ENCODE data around the gene AKT3. TPM values are rescaled to one million over a fixed set of nuclear protein-coding genes. Genes with fewer than 3 reads are reported as not detected.
"Not testable (repeated sequence)": the region's sequence is repeated elsewhere in the genome, so short reads cannot be mapped to it uniquely, and the experiment has no call there.

Gene AKT3
- total RNA-seq, 1 donor from 2014 or later, result 35.0 TPM

- DNase-seq (ENCODE audit: low spot score), result no peak
These were observed 65.5 kb downstream of the AKT3 start for GRCh38 chr1:243784506-243784905.

GRCh38 chr1:243783714-243784113 is 66.3 kb downstream of the AKT3 start:
- DNase-seq (ENCODE audit: low spot score), result no peak

GRCh38 chr1:243772361-243773050 is 77.5 kb downstream of the AKT3 start:
- not testable (repeated sequence) for DNase-seq (ENCODE audit: low spot score)

- no peak for DNase-seq (ENCODE audit: low spot score)
These were observed 79.2 kb downstream of the AKT3 start for GRCh38 chr1:243770860-243771259.

- no peak for DNase-seq (ENCODE audit: low spot score)
These were observed 84.4 kb downstream of the AKT3 start for GRCh38 chr1:243765676-243766075.

GRCh38 chr1:243763806-243764205 is 86.2 kb downstream of the AKT3 start:
- DNase-seq (ENCODE audit: low spot score), result no peak

GRCh38 chr1:243758647-243759046 is 91.4 kb downstream of the AKT3 start:
- no peak for DNase-seq (ENCODE audit: low spot score)

GRCh38 chr1:243756529-243756928 is 93.5 kb downstream of the AKT3 start:
- no peak for DNase-seq (ENCODE audit: low spot score)

- DNase-seq (ENCODE audit: low spot score), result no peak
These were observed 95.7 kb downstream of the AKT3 start for GRCh38 chr1:243754348-243754747.

GRCh38 chr1:243751506-243751905 is 98.5 kb downstream of the AKT3 start:
- DNase-seq (ENCODE audit: low spot score), result no peak

- peak; percentile 19 for DNase-seq (ENCODE audit: low spot score)
These were observed 101.2 kb downstream of the AKT3 start for GRCh38 chr1:243748706-243749283.

GRCh38 chr1:243748227-243748626 is 101.8 kb downstream of the AKT3 start:
- no peak for DNase-seq (ENCODE audit: low spot score)

- no peak for DNase-seq (ENCODE audit: low spot score)
These were observed 103.3 kb downstream of the AKT3 start for GRCh38 chr1:243746751-243747150.

- DNase-seq (ENCODE audit: low spot score), result no peak
These were observed 104.7 kb downstream of the AKT3 start for GRCh38 chr1:243745356-243745755.

- DNase-seq (ENCODE audit: low spot score), result no peak
These were observed 107.2 kb downstream of the AKT3 start for GRCh38 chr1:243742819-243743218.

- DNase-seq (ENCODE audit: low spot score), result no peak
These were observed 109.6 kb downstream of the AKT3 start for GRCh38 chr1:243740255-243740999.

GRCh38 chr1:243739335-243740003 is 110.6 kb downstream of the AKT3 start:
- no peak for DNase-seq (ENCODE audit: low spot score)

GRCh38 chr1:243738020-243738419 is 112.0 kb downstream of the AKT3 start:
- no peak for DNase-seq (ENCODE audit: low spot score)

- DNase-seq (ENCODE audit: low spot score), result no peak
These were observed 114.6 kb downstream of the AKT3 start for GRCh38 chr1:243735457-243735856.

GRCh38 chr1:243734308-243734695 is 115.7 kb downstream of the AKT3 start:
- no peak for DNase-seq (ENCODE audit: low spot score)

- DNase-seq (ENCODE audit: low spot score), result no peak
These were observed 116.3 kb downstream of the AKT3 start for GRCh38 chr1:243733670-243734307.

GRCh38 chr1:243732637-243733036 is 117.4 kb downstream of the AKT3 start:
- DNase-seq (ENCODE audit: low spot score), result no peak
